ENCODE measurements around the gene PPP1R13B. TPM values are rescaled to one million over a fixed set of nuclear protein-coding genes. Genes with fewer than 3 reads are reported as not detected.

Gene PPP1R13B
- total RNA-seq, 4 donors from 2014 or later = 19.9 to 25.2 (median 23.6) TPM

GRCh38 chr14:103878180-103878579 lies 30.8 kb upstream of the PPP1R13B start:
- intact Hi-C loops (cut with DNase I) = no loop called here
- TF ChIP-seq EP300 (IDR thresholded peaks at IDR 0.05) (no peak), POLR2A (IDR thresholded peaks at IDR 0.05; ENCODE audit: low read depth) (no peak), CTCF (IDR thresholded peaks at IDR 0.05) (no peak), POLR2AphosphoS5 (IDR thresholded peaks at IDR 0.05) (no peak)
- whole genome bisulfite sequencing = 94% methylated on average over 11 of the region's 11 CpGs

GRCh38 chr14:103875010-103875409 lies 27.6 kb upstream of the PPP1R13B start:
- no peaks in the 10 kb centered on the region for H3K36me3 ChIP-seq
- intact Hi-C loops (cut with DNase I) = no loop called here
- H3K4me1 ChIP-seq = peaks cover 22 to 30% (median 23%) of the 10 kb centered on the region in 4 donors
- no peak overlapping the region for H3K27ac ChIP-seq (replicated peaks in 1 of 4)
- no peak for DNase-seq (ENCODE audit: extremely low spot score)
- 95% methylated on average over 5 of the region's 5 CpGs for WGBS
- no peak overlapping the region for H3K4me3 ChIP-seq
- no peaks in the 10 kb centered on the region for H3K9me3 ChIP-seq
- TF ChIP-seq CTCF (IDR thresholded peaks at IDR 0.05) (no peak), POLR2AphosphoS5 (IDR thresholded peaks at IDR 0.05) (no peak), EP300 (IDR thresholded peaks at IDR 0.05) (no peak), POLR2A (IDR thresholded peaks at IDR 0.05; ENCODE audit: low read depth) (no peak)
- peaks cover 0 to 6% (median 0%) of the 10 kb centered on the region in 4 donors for H3K27me3 ChIP-seq

More at GRCh38 chr14:103878180-103878579, 30.8 kb upstream of the PPP1R13B start:
- peaks cover 36 to 39% (median 37%) of the 10 kb centered on the region in 4 donors for H3K4me1 ChIP-seq
- no peak overlapping the region for H3K4me3 ChIP-seq
- no peaks in the 10 kb centered on the region for H3K36me3 ChIP-seq
- H3K27ac ChIP-seq (replicated peaks in 1 of 4) = no peak overlapping the region
- H3K27me3 ChIP-seq = no peaks in the 10 kb centered on the region
- DNase-seq (ENCODE audit: extremely low spot score) = no peak
- no peaks in the 10 kb centered on the region for H3K9me3 ChIP-seq

- intact Hi-C loops (cut with DNase I) = no loop called here
- peaks cover 0 to 6% (median 0%) of the 10 kb centered on the region in 4 donors for H3K27me3 ChIP-seq
- peak overlapping the region; percentile 28 to 44 (median 38) for H3K4me3 ChIP-seq
- DNase-seq (ENCODE audit: extremely low spot score) = no peak
- no peaks in the 10 kb centered on the region for H3K9me3 ChIP-seq
- 75% methylated on average over 11 of the region's 12 CpGs for WGBS
- H3K36me3 ChIP-seq = no peaks in the 10 kb centered on the region
- H3K4me1 ChIP-seq = peaks cover 18 to 30% (median 21%) of the 10 kb centered on the region in 4 donors
- peak overlapping the region in 2 of 4 donors; percentile 36 to 42 for H3K27ac ChIP-seq (replicated peaks in 1 of 4)
- TF ChIP-seq POLR2AphosphoS5 (IDR thresholded peaks at IDR 0.05) (no peak), EP300 (IDR thresholded peaks at IDR 0.05) (no peak), CTCF (IDR thresholded peaks at IDR 0.05) (no peak), POLR2A (IDR thresholded peaks at IDR 0.05; ENCODE audit: low read depth) (no peak)
Observed at GRCh38 chr14:103872481-103873113, 25.2 kb upstream of the PPP1R13B start.

GRCh38 chr14:103871596-103872480 lies 24.5 kb upstream of the PPP1R13B start:
- intact Hi-C loops (cut with DNase I) = no loop called here
- no peak for DNase-seq (ENCODE audit: extremely low spot score)
- Histone ChIP-seq H3K36me3 (no peaks in the 10 kb centered on the region), H3K27ac (replicated peaks in 1 of 4) (peak overlapping the region in 2 of 4 donors; percentile 36 to 42), H3K9me3 (no peaks in the 10 kb centered on the region), H3K27me3 (peaks cover 0 to 6% (median 0%) of the 10 kb centered on the region in 4 donors), H3K4me1 (peaks cover 25 to 37% (median 29%) of the 10 kb centered on the region in 4 donors), H3K4me3 (peak overlapping the region; percentile 28 to 44 (median 38))
- 29% methylated on average over 21 of the region's 53 CpGs for WGBS
- TF ChIP-seq CTCF (IDR thresholded peaks at IDR 0.05) = no peak
- TF ChIP-seq POLR2AphosphoS5 (IDR thresholded peaks at IDR 0.05) = no peak
- TF ChIP-seq EP300 (IDR thresholded peaks at IDR 0.05) = no peak
- no peak for TF ChIP-seq POLR2A (IDR thresholded peaks at IDR 0.05; ENCODE audit: low read depth)
